ENCODE data around the gene C17orf75. TPM values are rescaled to one million over a fixed set of nuclear protein-coding genes. Genes with fewer than 3 reads are reported as not detected.

The C17orf75 gene
- total RNA-seq, 1 experiment from 2014 or later: 22.5 TPM

GRCh38 chr17:32335046-32335445 is 6.9 kb downstream of the C17orf75 start:
- ChIA-PET POLR2A (no interaction called here), CTCF (no interaction called here), RAD21 (ENCODE audit: low non-redundant PET in 1 of 2, low total read pairs in 2 of 2, uncharacterized antibody in 2 of 2, unreplicated experiment in 2 of 2) (no interaction called here)
- intact Hi-C loops (cut with micrococcal nuclease): no loop called here
- Histone ChIP-seq H2AFZ (ENCODE audit: low read depth, low read length, poor library complexity, severe bottlenecking) (no peak overlapping the region), H3K4me1 (ENCODE audit: control insufficient read depth in 1 of 2, insufficient read depth in 2 of 2, low read length in 2 of 2) (no peaks in the 10 kb centered on the region), H3K9me3 (ENCODE audit: control insufficient read depth in 1 of 2, insufficient read depth in 1 of 2, low read depth in 1 of 2, low read length in 2 of 2) (no peaks in the 10 kb centered on the region), H3K79me2 (ENCODE audit: insufficient read depth, low read length) (no peaks in the 10 kb centered on the region), H3K27ac (ENCODE audit: low read depth, low read length) (no peak overlapping the region), H3K27me3 (ENCODE audit: insufficient read depth, low read length) (no peaks in the 10 kb centered on the region), H3K36me3 (ENCODE audit: control insufficient read depth in 1 of 2, insufficient read depth in 2 of 2, low read length in 2 of 2) (peaks cover 0 to 9% of the 10 kb centered on the region in 2 experiments; a peak in 2 of 4 replicates), H4K20me1 (ENCODE audit: insufficient read depth) (no peaks in the 10 kb centered on the region), H3K9me2 (ENCODE audit: insufficient read depth) (no peaks in the 10 kb centered on the region), H3K4me2 (ENCODE audit: low read length) (no peak overlapping the region), H3K9ac (ENCODE audit: low read length) (no peak overlapping the region), H3K4me3 (replicated peaks in 1 of 2; ENCODE audit: low read depth in 1 of 2, low read length in 2 of 2) (no peak overlapping the region)
- no TSS peak for BruUV-seq (replicated peaks)
- ATAC-seq (no peak), DNase-seq (ENCODE audit: low read depth, low spot score) (no peak)
- TF ChIP-seq YY1 (IDR thresholded peaks at IDR 0.05; ENCODE audit: extremely low read depth, insufficient replicate concordance, low read depth, low read length): no peak
- no peak for TF ChIP-seq ZNF274 (IDR thresholded peaks at IDR 0.05; ENCODE audit: low read depth, low read length)
- TF ChIP-seq, protein P1, sequence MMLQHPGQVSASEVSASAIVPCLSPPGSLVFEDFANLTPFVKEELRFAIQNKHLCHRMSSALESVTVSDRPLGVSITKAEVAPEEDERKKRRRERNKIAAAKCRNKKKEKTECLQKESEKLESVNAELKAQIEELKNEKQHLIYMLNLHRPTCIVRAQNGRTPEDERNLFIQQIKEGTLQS (IDR thresholded peaks at IDR 0.05): no peak
- TF ChIP-seq RAD21 (IDR thresholded peaks at IDR 0.05; ENCODE audit: low read depth): no peak
- TF ChIP-seq, protein P2, sequence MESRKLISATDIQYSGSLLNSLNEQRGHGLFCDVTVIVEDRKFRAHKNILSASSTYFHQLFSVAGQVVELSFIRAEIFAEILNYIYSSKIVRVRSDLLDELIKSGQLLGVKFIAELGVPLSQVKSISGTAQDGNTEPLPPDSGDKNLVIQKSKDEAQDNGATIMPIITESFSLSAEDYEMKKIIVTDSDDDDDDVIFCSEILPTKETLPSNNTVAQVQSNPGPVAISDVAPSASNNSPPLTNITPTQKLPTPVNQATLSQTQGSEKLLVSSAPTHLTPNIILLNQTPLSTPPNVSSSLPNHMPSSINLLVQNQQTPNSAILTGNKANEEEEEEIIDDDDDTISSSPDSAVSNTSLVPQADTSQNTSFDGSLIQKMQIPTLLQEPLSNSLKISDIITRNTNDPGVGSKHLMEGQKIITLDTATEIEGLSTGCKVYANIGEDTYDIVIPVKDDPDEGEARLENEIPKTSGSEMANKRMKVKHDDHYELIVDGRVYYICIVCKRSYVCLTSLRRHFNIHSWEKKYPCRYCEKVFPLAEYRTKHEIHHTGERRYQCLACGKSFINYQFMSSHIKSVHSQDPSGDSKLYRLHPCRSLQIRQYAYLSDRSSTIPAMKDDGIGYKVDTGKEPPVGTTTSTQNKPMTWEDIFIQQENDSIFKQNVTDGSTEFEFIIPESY (IDR thresholded peaks at IDR 0.05; ENCODE audit: extremely low read depth, insufficient replicate concordance, low read length): no peak
- TF ChIP-seq JUND (IDR thresholded peaks at IDR 0.05): no peak

DNA sequence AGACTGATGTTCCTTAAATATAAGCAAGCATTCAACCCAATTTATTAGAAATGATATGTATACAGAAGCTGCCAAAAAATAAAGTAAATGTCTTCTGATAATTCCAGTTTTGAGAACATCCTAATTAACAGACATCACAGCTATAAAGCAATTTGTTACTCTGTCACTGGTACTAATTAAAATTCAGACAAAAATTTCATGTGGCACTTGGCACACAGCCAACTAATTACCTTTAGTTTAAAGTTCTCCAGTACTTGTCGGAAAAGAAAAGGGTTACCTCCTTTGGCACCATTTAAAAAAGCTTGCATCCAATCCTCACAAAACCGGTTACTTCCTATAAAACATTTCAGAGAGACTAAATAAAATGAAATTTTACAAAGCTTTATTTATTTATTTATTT is 8.8 kb downstream of the C17orf75 start:
- no peak overlapping the region for H3K4me2 ChIP-seq (ENCODE audit: low read length)
- DNase-seq (ENCODE audit: low read depth, low spot score): no peak
- no peaks in the 10 kb centered on the region for H3K9me2 ChIP-seq (ENCODE audit: insufficient read depth)
- H3K9me3 ChIP-seq (ENCODE audit: control insufficient read depth in 1 of 2, insufficient read depth in 1 of 2, low read depth in 1 of 2, low read length in 2 of 2): no peaks in the 10 kb centered on the region
- intact Hi-C loops (cut with micrococcal nuclease): no loop called here
- H3K4me3 ChIP-seq (replicated peaks in 1 of 2; ENCODE audit: low read depth in 1 of 2, low read length in 2 of 2): no peak overlapping the region
- H3K4me1 ChIP-seq (ENCODE audit: control insufficient read depth in 1 of 2, insufficient read depth in 2 of 2, low read length in 2 of 2): no peaks in the 10 kb centered on the region
- H3K27me3 ChIP-seq (ENCODE audit: insufficient read depth, low read length): no peaks in the 10 kb centered on the region
- H3K27ac ChIP-seq (ENCODE audit: low read depth, low read length): no peak overlapping the region
- ChIA-PET RAD21 (ENCODE audit: low non-redundant PET in 1 of 2, low total read pairs in 2 of 2, uncharacterized antibody in 2 of 2, unreplicated experiment in 2 of 2) (no interaction called here), CTCF (no interaction called here), POLR2A (no interaction called here)
- H3K79me2 ChIP-seq (ENCODE audit: insufficient read depth, low read length): no peaks in the 10 kb centered on the region
- peaks cover 0 to 9% of the 10 kb centered on the region in 2 experiments; a peak in 2 of 4 replicates for H3K36me3 ChIP-seq (ENCODE audit: control insufficient read depth in 1 of 2, insufficient read depth in 2 of 2, low read length in 2 of 2)
- H3K9ac ChIP-seq (ENCODE audit: low read length): no peak overlapping the region
- no peak overlapping the region for H2AFZ ChIP-seq (ENCODE audit: low read depth, low read length, poor library complexity, severe bottlenecking)
- ATAC-seq: no peak
- H4K20me1 ChIP-seq (ENCODE audit: insufficient read depth): no peaks in the 10 kb centered on the region
- BruUV-seq (replicated peaks): no TSS peak
- TF ChIP-seq CEBPB (IDR thresholded peaks at IDR 0.05; ENCODE audit: low read depth) (no peak), EZH2 (IDR thresholded peaks at IDR 0.05) (no peak), POLR2A (IDR thresholded peaks at IDR 0.05; ENCODE audit: borderline replicate concordance, extremely low read depth, insufficient read depth, insufficient read length) (no peak), TCF7L2 (IDR thresholded peaks at IDR 0.05; ENCODE audit: borderline replicate concordance, extremely low read depth, insufficient read depth, insufficient read length) (no peak), POLR2AphosphoS5 (IDR thresholded peaks at IDR 0.05; ENCODE audit: low read depth, low read length) (no peak), ZNF274 (IDR thresholded peaks at IDR 0.05; ENCODE audit: low read depth, low read length) (no peak), YY1 (IDR thresholded peaks at IDR 0.05; ENCODE audit: extremely low read depth, insufficient replicate concordance, low read depth, low read length) (no peak), ELF1 (IDR thresholded peaks at IDR 0.05; ENCODE audit: borderline replicate concordance, low read depth) (no peak), EGR1 (IDR thresholded peaks at IDR 0.05; ENCODE audit: low read depth) (no peak)
- TF ChIP-seq, protein P1 (IDR thresholded peaks at IDR 0.05): no peak
- TF ChIP-seq, protein P3, sequence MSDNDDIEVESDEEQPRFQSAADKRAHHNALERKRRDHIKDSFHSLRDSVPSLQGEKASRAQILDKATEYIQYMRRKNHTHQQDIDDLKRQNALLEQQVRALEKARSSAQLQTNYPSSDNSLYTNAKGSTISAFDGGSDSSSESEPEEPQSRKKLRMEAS (IDR thresholded peaks at IDR 0.05): no peak

Data from HCT116 (cell line).